ENCODE measurements around the gene USH1C. TPM values are rescaled to one million over a fixed set of nuclear protein-coding genes. Genes with fewer than 3 reads are reported as not detected.

USH1C gene
- total and polyA plus RNA-seq, 4 donors = 0.09 to 1.3 (median 0.75) TPM

DNA sequence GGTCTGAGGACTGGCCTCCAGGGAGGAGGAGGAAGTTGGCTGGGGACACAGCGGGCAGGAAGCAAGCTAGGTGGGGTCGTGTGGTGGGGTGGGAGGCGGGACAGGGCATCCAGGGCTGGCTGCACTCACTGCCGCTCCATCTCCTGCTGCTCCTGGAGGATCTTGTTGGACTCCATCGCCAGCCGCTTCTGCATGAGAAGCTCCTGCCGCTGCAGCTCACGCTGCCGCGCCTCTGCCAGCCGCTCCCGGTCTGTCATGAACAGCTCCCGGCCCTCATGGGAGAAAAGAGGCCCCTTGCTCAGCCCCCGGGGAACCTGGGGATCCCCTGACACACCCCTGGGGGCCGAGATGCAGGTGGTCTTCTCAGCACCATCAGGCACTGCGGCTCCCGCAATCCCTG lies 21.6 kb downstream of the USH1C start:
- Histone ChIP-seq H3K4me3 (ENCODE audit: low read depth in 1 of 3, low read length in 3 of 3) (no peak overlapping the region), H3K27me3 (ENCODE audit: control insufficient read depth in 4 of 4, insufficient read depth in 4 of 4, low read length in 3 of 4) (no peaks in the 10 kb centered on the region), H3K36me3 (ENCODE audit: control insufficient read depth in 4 of 4, insufficient read depth in 3 of 4, low read depth in 1 of 4, low read length in 3 of 4) (no peaks in the 10 kb centered on the region), H3K9ac (ENCODE audit: low read depth in 1 of 2, low read length in 2 of 2) (no peak overlapping the region), H3K4me1 (ENCODE audit: control insufficient read depth in 4 of 4, insufficient read depth in 4 of 4, low read length in 3 of 4) (no peaks in the 10 kb centered on the region), H3K27ac (ENCODE audit: low read depth in 1 of 2, low read length in 2 of 2) (no peak overlapping the region), H3K9me3 (ENCODE audit: control insufficient read depth in 4 of 4, low read length in 3 of 4) (no peaks in the 10 kb centered on the region)
- WGBS = 88% methylated on average over 17 of the region's 17 CpGs
- TF ChIP-seq, protein P1, sequence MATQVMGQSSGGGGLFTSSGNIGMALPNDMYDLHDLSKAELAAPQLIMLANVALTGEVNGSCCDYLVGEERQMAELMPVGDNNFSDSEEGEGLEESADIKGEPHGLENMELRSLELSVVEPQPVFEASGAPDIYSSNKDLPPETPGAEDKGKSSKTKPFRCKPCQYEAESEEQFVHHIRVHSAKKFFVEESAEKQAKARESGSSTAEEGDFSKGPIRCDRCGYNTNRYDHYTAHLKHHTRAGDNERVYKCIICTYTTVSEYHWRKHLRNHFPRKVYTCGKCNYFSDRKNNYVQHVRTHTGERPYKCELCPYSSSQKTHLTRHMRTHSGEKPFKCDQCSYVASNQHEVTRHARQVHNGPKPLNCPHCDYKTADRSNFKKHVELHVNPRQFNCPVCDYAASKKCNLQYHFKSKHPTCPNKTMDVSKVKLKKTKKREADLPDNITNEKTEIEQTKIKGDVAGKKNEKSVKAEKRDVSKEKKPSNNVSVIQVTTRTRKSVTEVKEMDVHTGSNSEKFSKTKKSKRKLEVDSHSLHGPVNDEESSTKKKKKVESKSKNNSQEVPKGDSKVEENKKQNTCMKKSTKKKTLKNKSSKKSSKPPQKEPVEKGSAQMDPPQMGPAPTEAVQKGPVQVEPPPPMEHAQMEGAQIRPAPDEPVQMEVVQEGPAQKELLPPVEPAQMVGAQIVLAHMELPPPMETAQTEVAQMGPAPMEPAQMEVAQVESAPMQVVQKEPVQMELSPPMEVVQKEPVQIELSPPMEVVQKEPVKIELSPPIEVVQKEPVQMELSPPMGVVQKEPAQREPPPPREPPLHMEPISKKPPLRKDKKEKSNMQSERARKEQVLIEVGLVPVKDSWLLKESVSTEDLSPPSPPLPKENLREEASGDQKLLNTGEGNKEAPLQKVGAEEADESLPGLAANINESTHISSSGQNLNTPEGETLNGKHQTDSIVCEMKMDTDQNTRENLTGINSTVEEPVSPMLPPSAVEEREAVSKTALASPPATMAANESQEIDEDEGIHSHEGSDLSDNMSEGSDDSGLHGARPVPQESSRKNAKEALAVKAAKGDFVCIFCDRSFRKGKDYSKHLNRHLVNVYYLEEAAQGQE (IDR thresholded peaks at IDR 0.05) = no peak
- TF ChIP-seq GABPA (IDR thresholded peaks at IDR 0.05 in 1 of 2, conservative IDR thresholded peaks at IDR 0.05 in 1 of 2) (no peak), SP1 (IDR thresholded peaks at IDR 0.05) (no peak), RAD21 (IDR thresholded peaks at IDR 0.05) (no peak), RXRA (IDR thresholded peaks at IDR 0.05) (no peak), EGR1 (IDR thresholded peaks at IDR 0.05; ENCODE audit: low read depth in 2 of 2) (no peak)
- TF ChIP-seq, protein P2, sequence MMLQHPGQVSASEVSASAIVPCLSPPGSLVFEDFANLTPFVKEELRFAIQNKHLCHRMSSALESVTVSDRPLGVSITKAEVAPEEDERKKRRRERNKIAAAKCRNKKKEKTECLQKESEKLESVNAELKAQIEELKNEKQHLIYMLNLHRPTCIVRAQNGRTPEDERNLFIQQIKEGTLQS (IDR thresholded peaks at IDR 0.05) = no peak
- no peak for DNase-seq (ENCODE audit: low spot score)

- H3K27ac ChIP-seq (ENCODE audit: low read depth in 1 of 2, low read length in 2 of 2) = no peak overlapping the region
- H3K36me3 ChIP-seq (ENCODE audit: control insufficient read depth in 4 of 4, insufficient read depth in 3 of 4, low read depth in 1 of 4, low read length in 3 of 4) = no peaks in the 10 kb centered on the region
- H3K9me3 ChIP-seq (ENCODE audit: control insufficient read depth in 4 of 4, low read length in 3 of 4) = no peaks in the 10 kb centered on the region
- no peak overlapping the region for H3K9ac ChIP-seq (ENCODE audit: low read depth in 1 of 2, low read length in 2 of 2)
- TF ChIP-seq SP1 (IDR thresholded peaks at IDR 0.05) (no peak), HNF4G (IDR thresholded peaks at IDR 0.05) (no peak), ZBTB33 (IDR thresholded peaks at IDR 0.05) (no peak)
- H3K27me3 ChIP-seq (ENCODE audit: control insufficient read depth in 4 of 4, insufficient read depth in 4 of 4, low read length in 3 of 4) = no peaks in the 10 kb centered on the region
- 85% methylated on average over 11 of the region's 11 CpGs for WGBS
- DNase-seq (ENCODE audit: low spot score) = no peak
- H3K4me3 ChIP-seq (ENCODE audit: low read depth in 1 of 3, low read length in 3 of 3) = no peak overlapping the region
- no peaks in the 10 kb centered on the region for H3K4me1 ChIP-seq (ENCODE audit: control insufficient read depth in 4 of 4, insufficient read depth in 4 of 4, low read length in 3 of 4)
These were observed 22.9 kb downstream of the USH1C start for GRCh38 chr11:17521106-17521900.
